Measurements from ENCODE around the gene GPR108. TPM values are rescaled to one million over a fixed set of nuclear protein-coding genes. Genes with fewer than 3 reads are reported as not detected.

The GPR108 gene
- total RNA-seq, 2 donors from 2014 or later: 61.4 to 67.2 TPM

DNA sequence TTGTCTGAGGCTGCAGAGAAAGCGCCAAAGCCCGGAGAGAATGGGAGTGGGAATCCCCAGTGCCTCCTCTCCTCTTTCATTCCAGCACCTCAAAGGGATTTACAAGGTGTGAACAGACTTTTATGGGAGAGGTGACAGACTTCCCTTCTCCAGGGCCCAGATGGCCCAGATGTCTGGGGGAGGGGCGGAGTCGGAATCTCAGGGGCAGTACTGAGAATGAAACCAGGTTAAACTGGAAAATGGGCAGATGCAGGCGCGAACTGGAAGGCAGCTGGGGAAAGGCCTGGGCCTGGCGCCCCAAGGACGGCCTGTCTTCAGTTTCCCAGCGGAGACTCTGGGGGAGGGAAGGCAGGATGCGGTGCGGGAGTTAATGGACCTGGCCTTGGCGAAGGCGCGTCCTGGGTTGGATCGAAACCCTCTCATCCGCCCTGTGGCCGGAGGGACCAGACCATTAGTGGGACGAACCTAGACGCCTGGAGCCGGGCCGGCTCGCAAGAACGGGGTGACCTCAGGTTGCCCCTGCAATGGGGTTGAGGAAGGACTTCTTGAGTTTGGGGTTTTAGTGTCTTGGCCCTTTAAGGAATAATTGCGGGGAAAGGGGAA, 1.5 kb upstream of the GPR108 start:
- H3K9me3 Mint-ChIP-seq: no peaks in the 10 kb centered on the region
- TF ChIP-seq, protein P1, sequence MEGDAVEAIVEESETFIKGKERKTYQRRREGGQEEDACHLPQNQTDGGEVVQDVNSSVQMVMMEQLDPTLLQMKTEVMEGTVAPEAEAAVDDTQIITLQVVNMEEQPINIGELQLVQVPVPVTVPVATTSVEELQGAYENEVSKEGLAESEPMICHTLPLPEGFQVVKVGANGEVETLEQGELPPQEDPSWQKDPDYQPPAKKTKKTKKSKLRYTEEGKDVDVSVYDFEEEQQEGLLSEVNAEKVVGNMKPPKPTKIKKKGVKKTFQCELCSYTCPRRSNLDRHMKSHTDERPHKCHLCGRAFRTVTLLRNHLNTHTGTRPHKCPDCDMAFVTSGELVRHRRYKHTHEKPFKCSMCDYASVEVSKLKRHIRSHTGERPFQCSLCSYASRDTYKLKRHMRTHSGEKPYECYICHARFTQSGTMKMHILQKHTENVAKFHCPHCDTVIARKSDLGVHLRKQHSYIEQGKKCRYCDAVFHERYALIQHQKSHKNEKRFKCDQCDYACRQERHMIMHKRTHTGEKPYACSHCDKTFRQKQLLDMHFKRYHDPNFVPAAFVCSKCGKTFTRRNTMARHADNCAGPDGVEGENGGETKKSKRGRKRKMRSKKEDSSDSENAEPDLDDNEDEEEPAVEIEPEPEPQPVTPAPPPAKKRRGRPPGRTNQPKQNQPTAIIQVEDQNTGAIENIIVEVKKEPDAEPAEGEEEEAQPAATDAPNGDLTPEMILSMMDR (conservative IDR thresholded peaks at IDR 0.05): peak; percentile 6
- no peaks in the 10 kb centered on the region for H3K9me3 ChIP-seq (ENCODE audit: control insufficient read depth, low read length)
- WGBS, 2 experiments (ENCODE audit: insufficient coverage in 1 of 2, insufficient read length in 1 of 2): 12 to 22% methylated on average over 15 to 24 of the region's 24 CpGs
- peak overlapping the region; percentile 98 for H3K27ac Mint-ChIP-seq
- peak; percentile 96 for DNase-seq
- H3K9ac ChIP-seq (ENCODE audit: extremely low read depth, low read length, poor library complexity, severe bottlenecking): peak overlapping the region; percentile 97
- H3K4me3 Mint-ChIP-seq: peak overlapping the region; percentile 90
- no peaks in the 10 kb centered on the region for H3K27me3 Mint-ChIP-seq (ENCODE audit: insufficient read depth)
- H3K27ac ChIP-seq (ENCODE audit: low read depth, low read length): peak overlapping the region; percentile 68
- H3K36me3 ChIP-seq (ENCODE audit: control insufficient read depth, insufficient read depth, low read length): peaks cover 29% of the 10 kb centered on the region
- H3K27me3 ChIP-seq (ENCODE audit: control insufficient read depth, insufficient read depth, low read length, poor library complexity, severe bottlenecking): no peaks in the 10 kb centered on the region
- peaks cover 3% of the 10 kb centered on the region for H3K4me1 ChIP-seq (ENCODE audit: control insufficient read depth, insufficient read depth, low read length)
- peak overlapping the region; percentile 89 for H3K4me3 ChIP-seq (ENCODE audit: low read length)
- peaks cover 27% of the 10 kb centered on the region for H3K36me3 Mint-ChIP-seq (ENCODE audit: low read depth)
- peaks cover 46% of the 10 kb centered on the region for H3K4me1 Mint-ChIP-seq

DNA sequence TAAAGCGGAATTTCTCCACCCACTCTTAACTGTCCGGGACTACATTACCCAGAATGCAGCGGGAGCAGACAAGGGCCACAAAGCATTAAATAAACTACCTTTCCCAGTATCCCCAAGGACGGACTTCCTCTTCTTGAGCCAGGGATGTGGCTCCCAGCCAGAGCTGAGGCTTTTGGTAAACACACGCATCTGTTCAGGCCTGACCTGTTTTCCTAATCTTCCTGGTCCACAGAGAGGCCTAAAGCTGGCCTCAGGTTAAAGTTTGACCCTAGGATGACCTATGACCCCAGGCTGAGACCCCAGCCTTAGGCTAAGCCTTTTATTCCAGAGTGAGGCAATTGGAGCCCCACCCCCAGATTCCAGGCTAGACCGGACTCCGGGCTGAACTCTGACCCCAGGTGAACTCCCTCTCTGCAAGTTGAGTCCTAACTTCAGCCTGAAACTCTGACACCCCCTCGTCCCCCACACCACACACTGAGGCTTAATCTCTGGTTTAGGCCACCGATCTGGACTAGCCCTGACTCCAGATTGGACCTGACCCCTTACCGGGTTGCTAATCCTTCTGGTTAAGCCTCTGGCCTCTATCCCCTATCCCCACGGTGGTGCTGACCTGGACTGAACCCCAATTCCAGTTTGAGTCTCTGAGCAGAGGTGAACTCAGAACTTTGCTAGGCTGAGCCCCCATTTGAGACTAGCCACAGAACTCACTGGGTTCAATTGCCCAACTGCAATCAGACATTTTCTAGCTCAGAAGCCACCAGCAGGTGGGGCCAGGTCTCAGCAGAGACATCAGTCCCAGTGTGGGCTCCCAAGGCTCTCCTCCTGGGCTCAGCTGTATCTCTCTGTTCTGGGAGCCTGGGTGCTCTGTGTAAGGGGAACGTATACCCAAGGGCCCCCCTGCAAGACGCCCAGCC, 750 bp upstream of the GPR108 start:
- Mint-ChIP-seq H3K4me3 (peak overlapping the region; percentile 90), H3K27ac (peak overlapping the region; percentile 98), H3K36me3 (ENCODE audit: low read depth) (peaks cover 25% of the 10 kb centered on the region), H3K4me1 (peaks cover 40% of the 10 kb centered on the region), H3K27me3 (ENCODE audit: insufficient read depth) (no peaks in the 10 kb centered on the region), H3K9me3 (no peaks in the 10 kb centered on the region)
- TF ChIP-seq, protein P1 (conservative IDR thresholded peaks at IDR 0.05): peak; percentile 82
- peaks cover 3% of the 10 kb centered on the region for H3K4me1 ChIP-seq (ENCODE audit: control insufficient read depth, insufficient read depth, low read length)
- DNase-seq: no peak
- H3K9ac ChIP-seq (ENCODE audit: extremely low read depth, low read length, poor library complexity, severe bottlenecking): peak overlapping the region; percentile 97
- peak overlapping the region; percentile 68 for H3K27ac ChIP-seq (ENCODE audit: low read depth, low read length)
- H3K36me3 ChIP-seq (ENCODE audit: control insufficient read depth, insufficient read depth, low read length): peaks cover 25% of the 10 kb centered on the region
- 18 to 32% methylated on average over 10 to 13 of the region's 13 CpGs for WGBS, 2 experiments (ENCODE audit: insufficient coverage in 1 of 2, insufficient read length in 1 of 2)
- no peaks in the 10 kb centered on the region for H3K27me3 ChIP-seq (ENCODE audit: control insufficient read depth, insufficient read depth, low read length, poor library complexity, severe bottlenecking)
- peak overlapping the region; percentile 89 for H3K4me3 ChIP-seq (ENCODE audit: low read length)
- H3K9me3 ChIP-seq (ENCODE audit: control insufficient read depth, low read length): no peaks in the 10 kb centered on the region

DNA sequence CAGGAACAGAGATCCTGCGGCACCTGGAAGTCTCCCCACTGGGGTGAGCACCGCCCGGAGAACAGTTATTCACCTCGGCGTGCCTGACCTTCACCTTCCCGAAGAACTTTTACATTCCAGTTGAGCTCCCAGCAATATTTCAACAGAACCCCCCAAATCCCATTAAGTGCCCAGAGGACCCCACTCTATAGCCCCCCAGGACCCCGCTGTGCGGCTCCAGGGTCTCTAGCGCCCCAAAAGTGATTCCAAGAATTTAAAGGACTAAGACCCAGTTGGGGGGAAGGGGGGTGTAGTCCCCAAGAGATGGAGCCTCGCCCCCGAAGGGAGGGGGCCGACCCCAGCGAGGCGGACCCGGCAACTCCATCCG, 480 bp downstream of the GPR108 start:
- peaks cover 24% of the 10 kb centered on the region for H3K36me3 Mint-ChIP-seq (ENCODE audit: low read depth)
- H3K4me3 ChIP-seq (ENCODE audit: low read length): peak overlapping the region; percentile 89
- H3K27ac Mint-ChIP-seq: peak overlapping the region; percentile 96
- peaks cover 31% of the 10 kb centered on the region for H3K4me1 Mint-ChIP-seq
- peak overlapping the region; percentile 99 for H3K27ac ChIP-seq (ENCODE audit: low read depth, low read length)
- peak overlapping the region; percentile 90 for H3K4me3 Mint-ChIP-seq
- H3K27me3 ChIP-seq (ENCODE audit: control insufficient read depth, insufficient read depth, low read length, poor library complexity, severe bottlenecking): no peaks in the 10 kb centered on the region
- no peaks in the 10 kb centered on the region for H3K4me1 ChIP-seq (ENCODE audit: control insufficient read depth, insufficient read depth, low read length)
- H3K9ac ChIP-seq (ENCODE audit: extremely low read depth, low read length, poor library complexity, severe bottlenecking): peak overlapping the region; percentile 67
- no peaks in the 10 kb centered on the region for H3K27me3 Mint-ChIP-seq (ENCODE audit: insufficient read depth)
- TF ChIP-seq, protein P1 (conservative IDR thresholded peaks at IDR 0.05): no peak
- H3K36me3 ChIP-seq (ENCODE audit: control insufficient read depth, insufficient read depth, low read length): peaks cover 25% of the 10 kb centered on the region
- no peak for DNase-seq
- no peaks in the 10 kb centered on the region for H3K9me3 ChIP-seq (ENCODE audit: control insufficient read depth, low read length)
- WGBS, 2 experiments (ENCODE audit: insufficient coverage in 1 of 2, insufficient read length in 1 of 2): 1% methylated on average over 16 of the region's 16 CpGs; no CpG with 5 or more reads in 1 of the 2 experiments
- no peaks in the 10 kb centered on the region for H3K9me3 Mint-ChIP-seq
